Left colon (tissue), 2 donors: ENCODE measurements around the gene SHC4. TPM values are rescaled to one million over a fixed set of nuclear protein-coding genes. Genes with fewer than 3 reads are reported as not detected.
"Not testable (repeated sequence)": the region's sequence is repeated elsewhere in the genome, so short reads cannot be mapped to it uniquely, and the experiment has no call there.

Experiments used
- ATAC-seq: fragments of 200-7000 bp; cut with Tn5 transposase; one replicate; pipeline ENCODE4 v1.9.1; 2020; ENCODE audit warnings: mild to moderate bottlenecking, moderate library complexity
- DNase-seq, 2 donors: peaks; one replicate each; pipeline ENCODE4 v3.0.0-alpha.2; 2020
- intact Hi-C, 2 donors: fragments of 100-400 bp; cut with DNase I in 1 of 2; cut with micrococcal nuclease in 1 of 2; formaldehyde crosslinking; loops; one replicate each; pipeline versions ENCODE4 v1.11.2 to v1.14.0; 2022; cut with DNase I, micrococcal nuclease
- total RNA-seq, 2 donors: library from RNA; stranded (reverse); fragmentation: NEBNext Ultra II Directional; extraction: Animal tissue kit (Norgen Biotek cat#: 25700); gene quantifications; one replicate each; pipeline ENCODE4 v1.2.1, GENCODE V29; 2021
- donor health status: DM: no; HTN: no; CAD: no.
- donor health status: DM: yes; HTN: yes; CAD: no.

SHC4 gene
- total RNA-seq, 2 donors from 2014 or later, result 0.24 to 0.81 TPM

DNA sequence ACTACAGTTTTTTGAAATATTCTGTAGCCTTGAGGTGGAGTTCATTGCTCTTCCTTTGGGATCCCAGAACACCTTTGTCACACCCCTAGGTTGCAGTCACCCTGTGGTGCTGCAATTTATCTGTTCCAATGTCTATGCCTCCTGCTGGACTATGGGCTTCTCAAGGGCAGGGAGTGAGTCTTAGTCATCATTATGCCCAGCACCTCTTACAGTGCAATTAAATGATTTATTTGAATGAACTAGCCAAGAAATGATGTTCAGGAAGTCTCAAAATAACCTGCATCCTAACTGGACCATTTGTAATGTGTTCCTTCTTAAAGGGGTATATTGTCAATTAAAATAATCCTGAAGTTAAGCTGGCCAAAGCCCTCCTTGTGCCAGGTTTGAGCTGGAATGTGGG is 28.5 kb downstream of the SHC4 start:
- intact Hi-C loops, result no loop called here
- no peak for ATAC-seq

DNA sequence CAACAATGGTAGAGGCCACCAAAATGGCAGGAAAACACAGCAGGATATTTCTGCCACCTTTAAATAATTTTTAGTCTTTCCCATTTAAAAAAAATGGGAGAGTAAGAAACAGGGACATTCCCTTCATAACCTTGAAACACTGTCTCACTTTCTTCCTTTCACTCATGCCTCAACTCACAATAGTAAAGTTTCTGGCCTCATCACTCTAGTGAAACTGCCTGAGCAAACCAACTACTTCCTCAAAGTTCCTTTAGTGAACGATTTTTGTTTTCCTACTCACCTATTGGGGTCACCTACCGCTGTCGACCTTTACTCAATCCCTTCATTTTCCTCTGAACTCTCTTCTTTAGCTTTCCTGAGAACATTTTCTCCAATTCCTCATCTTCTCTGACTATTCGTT is 33.0 kb downstream of the SHC4 start:
- DNase-seq (no peak), ATAC-seq (no peak)
- intact Hi-C loops, result no loop called here

More for the DNA sequence above, 28.5 kb downstream of the SHC4 start:
- DNase-seq, result no peak

DNA sequence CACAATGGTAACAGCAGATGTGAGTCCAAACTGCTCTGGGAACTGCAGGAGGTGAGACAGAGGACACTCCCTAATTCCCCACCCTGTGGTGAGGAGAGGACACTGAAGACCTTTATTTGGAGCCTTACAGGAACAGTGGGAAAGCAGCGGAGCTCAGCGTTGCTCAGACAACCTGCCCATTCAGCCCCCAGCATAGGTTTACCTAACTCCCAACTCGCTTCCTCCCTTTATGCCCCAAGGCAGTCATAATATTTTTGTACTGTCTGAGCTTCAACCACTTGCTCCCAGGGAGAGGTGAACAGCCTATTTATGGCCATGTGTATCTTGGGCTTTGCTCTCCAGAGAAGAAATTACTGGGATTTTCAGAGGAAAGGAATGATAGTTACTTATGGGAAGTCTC is 34.1 kb downstream of the SHC4 start:
- DNase-seq (no peak), ATAC-seq (no peak)
- intact Hi-C loops, result no loop called here

DNA sequence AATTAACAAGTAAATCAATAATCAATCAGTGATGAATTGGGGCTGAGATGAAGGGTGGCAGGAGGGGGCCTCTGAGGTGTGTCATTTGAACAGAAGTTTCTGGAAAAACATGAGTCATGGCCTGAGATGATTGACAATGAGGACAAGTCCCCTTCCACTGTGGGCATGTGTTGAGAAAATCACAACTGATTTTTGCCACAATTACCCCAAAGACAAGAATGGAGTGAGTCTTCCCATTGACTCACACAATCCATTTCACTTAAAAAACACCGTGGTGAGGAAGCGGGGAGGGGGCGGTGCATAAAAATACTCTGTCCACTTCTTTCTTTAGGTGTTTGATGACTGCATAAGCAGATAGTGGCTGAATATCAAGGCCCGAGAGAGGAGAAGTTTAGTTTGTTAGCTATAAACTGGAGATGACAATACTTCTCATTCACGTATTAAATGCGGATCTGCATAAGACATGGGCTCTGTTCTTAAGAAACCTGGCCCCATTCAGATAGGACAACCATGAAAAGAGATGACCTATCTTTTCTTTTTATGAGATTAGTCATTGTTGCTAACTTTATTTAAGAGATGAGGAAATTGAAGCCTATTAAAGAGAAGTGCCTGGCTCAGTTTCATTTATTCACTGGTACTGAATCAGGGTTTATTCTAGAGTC is 34.7 kb downstream of the SHC4 start:
- ATAC-seq, result no peak
- no peak for DNase-seq
- intact Hi-C loops, result no loop called here

DNA sequence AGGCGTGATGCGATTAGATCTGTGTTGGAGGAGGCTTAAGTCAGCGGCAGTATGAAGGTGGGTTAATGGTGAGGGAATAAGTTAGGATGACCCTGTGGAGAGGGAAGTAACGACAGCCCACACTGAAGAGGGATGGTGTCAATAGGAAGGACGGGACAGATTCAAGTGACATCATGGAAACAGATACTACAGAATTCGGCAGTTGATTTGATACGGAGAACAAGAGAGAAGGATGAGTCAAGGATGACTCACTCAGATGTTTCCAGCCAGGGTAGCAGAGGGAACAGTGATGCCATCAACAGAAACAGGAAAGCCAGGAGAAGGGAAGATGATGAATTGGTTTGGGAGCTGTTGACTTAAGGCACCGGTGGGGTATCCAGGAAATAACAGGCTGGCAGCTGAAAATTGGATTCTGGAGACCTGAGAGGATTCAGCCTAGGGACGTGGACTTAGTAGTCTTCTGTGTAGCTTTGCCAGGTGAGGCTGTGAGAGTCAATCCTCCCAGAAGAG is 38.0 kb downstream of the SHC4 start:
- DNase-seq, result no peak
- intact Hi-C loops, result no loop called here
- ATAC-seq, result no peak

DNA sequence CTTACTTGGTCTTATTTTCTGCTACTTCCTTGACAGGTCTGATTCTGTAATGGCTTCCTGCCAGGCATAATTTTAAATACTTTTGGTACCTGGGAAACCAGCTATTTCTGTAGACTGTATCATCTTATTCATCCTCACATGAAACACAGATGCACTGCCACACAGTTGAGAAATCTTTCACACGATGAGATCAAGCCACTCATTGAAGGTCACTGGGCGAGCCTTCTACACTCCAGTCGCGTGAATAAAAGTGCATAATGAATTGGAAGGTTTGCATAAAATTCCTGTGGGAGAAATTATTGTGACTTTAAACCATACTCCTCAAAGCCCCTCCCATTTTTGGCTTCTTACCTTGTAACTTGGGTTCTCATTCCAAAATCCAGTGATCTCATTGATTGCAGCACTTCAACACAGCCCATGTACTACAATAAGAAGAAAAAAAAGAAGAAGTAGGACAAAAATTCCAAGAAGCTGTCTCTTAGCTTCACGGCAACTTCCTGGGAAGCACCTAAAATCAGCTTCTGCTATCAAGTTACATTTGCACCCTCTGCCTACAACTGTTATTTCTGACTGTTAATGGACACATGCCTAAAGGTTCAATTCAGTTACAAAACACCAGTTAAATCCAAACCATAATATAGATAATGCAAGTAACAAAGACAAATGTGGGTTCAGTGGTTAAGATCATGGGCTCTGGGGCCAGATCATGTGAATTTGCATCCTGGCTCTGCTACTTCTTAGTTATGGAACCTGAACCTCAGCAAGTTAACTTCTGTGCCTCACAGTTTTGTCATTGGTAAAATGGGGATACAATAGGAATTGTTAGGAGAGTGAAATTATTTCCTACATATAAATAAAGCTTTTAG is 39.0 kb downstream of the SHC4 start:
- intact Hi-C loops, result no loop called here
- ATAC-seq, result no peak

DNA sequence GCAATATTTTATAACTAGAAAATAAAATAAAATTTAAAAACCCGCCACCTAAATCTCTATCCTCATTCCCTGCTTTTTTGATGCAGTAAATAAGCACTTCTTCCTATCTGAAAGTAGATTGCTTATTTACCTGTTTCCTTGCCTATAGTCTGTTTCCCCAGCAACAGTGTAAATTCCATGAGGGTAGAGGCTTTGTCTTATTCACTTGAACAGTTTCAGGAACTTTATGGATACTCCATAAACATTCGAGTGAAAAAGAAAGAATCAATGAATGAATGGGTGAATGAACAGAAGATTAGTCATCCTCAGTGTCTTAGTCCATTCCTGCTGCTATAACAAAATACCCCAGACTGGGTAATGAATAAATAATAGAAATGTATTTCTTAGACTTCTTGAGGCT is 41.7 kb downstream of the SHC4 start:
- ATAC-seq, result no peak

More for the DNA sequence above, 39.0 kb downstream of the SHC4 start:
- DNase-seq, result no peak

DNA sequence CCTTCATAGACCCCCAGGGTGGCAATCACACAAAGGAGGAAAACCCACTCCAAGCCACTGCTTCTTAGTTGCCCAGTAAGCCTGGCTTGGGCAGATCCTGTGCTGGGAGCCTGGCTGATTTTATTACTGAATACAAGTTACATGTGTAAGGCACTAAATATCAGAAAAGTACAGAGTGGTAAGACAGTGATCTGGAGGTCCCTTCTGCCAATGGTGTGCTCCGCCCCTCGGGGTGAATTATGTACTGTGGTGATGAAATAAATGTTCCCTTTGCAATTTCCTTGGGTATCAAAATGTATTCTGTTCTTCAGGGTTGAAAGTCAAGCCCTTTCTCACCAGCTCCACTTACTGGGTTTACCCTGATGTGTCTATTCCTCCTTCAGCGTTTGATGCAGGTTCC is 47.0 kb downstream of the SHC4 start:
- intact Hi-C loops, result no loop called here
- DNase-seq (no peak), ATAC-seq (no peak)

More for the DNA sequence above, 41.7 kb downstream of the SHC4 start:
- intact Hi-C loops, result no loop called here
- no peak for DNase-seq

DNA sequence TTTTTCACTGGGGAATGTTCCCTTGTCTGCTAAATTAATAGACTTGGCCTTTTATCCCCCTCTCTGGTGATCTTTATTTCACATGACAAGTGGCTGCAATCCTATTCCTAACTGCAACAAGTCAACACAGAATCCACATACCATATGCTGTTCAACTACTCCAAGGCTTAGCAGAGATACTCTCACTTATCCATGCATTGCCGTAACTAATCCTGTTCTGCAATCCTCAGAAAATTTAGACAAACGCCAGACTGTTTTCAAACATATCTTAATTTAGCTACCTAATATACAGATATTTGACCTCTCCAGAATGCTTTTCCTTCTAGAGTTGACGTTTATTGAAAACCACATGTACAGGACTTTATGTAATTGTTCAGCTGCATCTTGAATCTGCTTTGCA is 47.9 kb downstream of the SHC4 start:
- ATAC-seq (no peak), DNase-seq (no peak)
- intact Hi-C loops, result no loop called here

DNA sequence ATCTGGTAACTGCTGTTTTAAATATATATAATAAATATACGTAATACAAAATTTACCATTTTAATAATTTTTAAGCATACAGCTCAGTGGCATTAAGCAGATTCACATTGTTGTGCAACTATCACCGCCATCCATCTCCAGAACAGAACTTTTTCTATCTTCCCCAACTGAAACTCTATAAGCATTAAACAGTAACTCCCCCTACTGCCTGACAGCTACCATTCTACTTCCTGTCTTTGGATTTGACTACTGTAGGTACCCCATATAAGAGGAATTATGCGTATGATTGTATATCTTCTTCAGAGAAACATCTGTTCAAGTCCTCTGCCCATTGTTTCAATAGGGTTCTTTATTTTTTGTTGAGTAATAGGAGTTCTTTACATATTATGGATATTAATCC is 49.0 kb downstream of the SHC4 start:
- intact Hi-C loops, result no loop called here
- ATAC-seq (no peak), DNase-seq (no peak)

DNA sequence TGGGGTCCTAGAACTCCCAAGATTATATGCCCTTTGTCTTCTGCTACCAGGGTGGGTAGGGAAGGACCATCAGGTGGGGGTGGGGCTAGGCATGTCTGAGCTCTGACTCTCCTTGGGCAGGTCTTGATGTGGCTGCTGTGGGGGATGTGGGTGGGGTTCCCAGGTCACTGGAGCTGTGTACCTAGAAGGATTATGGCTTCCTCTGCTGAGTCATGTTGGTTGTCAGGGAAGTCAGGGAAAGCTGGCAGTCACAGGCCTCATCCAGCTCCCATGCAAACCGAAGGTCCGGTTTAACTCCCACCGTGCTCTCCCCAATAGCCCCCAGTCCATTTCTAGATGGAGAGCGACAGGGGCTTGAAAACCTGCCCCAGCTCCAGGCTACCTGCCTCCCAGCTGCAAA is 50.6 kb downstream of the SHC4 start:
- intact Hi-C loops, result no loop called here
- no peak for DNase-seq
- ATAC-seq, result no peak

DNA sequence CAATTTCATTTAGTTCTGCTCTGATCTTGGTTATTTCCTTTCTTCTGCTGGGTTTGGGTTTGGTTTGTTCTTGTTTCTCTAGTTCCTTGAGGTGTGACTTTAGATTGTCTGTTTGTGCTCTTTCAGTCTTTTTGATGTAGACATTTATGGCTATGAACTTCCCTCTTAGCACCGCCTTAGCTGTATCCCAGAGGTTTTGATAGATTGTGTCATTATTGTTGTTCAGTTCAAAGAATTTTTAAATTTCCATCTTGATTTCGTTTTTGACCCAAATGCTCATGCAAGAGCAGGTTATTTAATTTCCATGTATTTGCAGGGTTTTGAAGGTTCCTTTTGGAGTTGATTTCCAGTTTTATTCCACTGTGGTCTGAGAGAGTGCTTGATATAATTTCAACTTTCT is 53.2 kb downstream of the SHC4 start:
- intact Hi-C loops, ATAC-seq, DNase-seq: not testable (repeated sequence)

DNA sequence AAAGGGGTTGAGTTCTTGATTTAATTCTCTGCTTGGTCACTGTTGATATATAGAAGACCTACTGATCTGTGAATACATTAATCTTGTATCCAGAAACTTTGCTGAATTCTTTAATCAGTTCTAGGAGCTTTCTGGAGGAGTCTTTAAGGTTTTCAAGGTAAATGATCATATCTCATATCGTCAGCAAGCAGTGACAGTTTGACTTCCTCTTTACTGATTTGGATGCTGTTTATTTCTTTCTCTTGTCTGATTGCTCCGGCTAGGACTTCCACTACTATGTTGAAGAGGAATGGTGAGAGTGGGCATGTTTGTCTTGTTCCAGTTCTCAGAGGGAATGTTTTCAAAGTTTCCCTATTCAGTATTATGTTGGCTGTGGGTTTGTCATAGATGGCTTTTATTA is 54.4 kb downstream of the SHC4 start:
- intact Hi-C loops, DNase-seq, ATAC-seq: not testable (repeated sequence)

DNA sequence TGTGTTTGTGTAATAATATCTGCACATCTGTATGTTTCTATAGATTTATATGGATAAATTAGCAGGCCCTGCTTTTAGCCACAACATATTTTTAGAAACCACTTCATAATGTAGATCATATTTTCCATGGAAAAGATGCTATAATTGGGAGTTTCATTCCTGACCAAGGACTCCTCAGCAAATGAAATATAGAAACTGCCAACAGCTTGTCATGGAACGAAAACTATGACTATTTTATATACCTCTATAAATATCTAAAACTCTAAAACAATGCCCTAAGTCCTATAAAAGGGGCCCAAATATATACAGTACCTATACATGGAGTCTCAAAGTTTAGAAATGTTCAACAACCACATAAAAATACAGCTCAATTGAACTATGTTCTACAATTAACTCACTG is 57.9 kb downstream of the SHC4 start:
- no peak for ATAC-seq

DNA sequence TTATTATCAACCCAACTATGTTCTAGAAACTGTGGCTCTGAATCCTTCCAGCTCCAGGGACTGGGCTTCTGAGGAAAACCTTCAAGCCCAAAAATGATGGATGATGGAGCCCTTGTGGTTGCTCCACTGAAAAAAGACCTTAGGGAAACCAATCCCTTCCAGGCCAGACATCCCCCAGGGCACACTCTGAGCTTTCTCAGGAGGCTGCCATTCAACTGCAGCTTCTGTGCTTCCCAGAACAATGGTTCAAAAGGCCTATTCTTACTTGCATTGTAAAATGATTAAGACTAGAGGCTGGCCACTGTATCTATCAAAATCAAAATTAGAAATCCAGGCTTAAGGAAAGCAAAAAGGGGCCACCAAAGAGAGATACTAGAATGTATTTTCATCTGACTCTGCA is 58.5 kb downstream of the SHC4 start:
- intact Hi-C loops, result no loop called here
- no peak for ATAC-seq
- DNase-seq, result no peak

More for the DNA sequence above, 57.9 kb downstream of the SHC4 start:
- intact Hi-C loops, result no loop called here
- no peak for DNase-seq

DNA sequence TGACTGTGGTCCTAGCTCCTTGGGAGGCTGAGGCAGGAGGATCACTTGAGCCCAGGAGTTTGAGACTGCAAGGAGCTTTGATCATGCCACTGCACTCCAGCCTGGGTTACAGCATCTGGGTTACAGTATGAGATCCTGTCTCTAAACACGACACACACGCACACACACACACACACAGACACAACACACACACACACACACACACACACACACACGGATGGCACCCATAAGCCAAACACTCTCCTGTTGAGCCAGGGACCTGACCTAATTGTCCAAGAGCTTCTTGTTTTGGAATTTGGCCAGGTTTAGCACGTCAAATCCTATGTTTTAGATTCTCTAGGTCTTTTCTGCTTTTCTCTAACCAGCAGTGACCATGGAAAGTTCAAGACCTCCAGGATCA is 59.0 kb downstream of the SHC4 start:
- ATAC-seq, result no peak

DNA sequence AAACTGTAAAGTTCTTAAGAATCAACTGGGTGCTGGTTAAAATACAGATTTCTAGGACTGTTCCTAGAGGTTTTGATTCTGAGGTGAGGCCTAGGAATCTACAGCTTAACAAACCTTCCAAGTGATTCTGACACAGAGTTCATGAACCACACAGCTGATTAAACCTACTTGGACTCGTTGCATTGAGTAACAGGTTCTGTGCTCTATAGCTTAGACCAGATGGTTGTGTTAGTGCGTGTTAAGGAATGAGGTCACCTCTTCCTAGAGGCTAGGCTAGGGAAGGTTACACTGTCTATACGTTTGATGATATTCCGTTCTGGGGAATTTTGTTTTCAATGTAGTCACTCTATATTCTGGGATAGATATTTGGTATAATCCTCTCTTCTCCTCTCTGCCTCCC is 63.9 kb downstream of the SHC4 start:
- ATAC-seq (no peak), DNase-seq (no peak)
- intact Hi-C loops, result no loop called here

More for the DNA sequence above, 59.0 kb downstream of the SHC4 start:
- intact Hi-C loops, result no loop called here
- no peak for DNase-seq

DNA sequence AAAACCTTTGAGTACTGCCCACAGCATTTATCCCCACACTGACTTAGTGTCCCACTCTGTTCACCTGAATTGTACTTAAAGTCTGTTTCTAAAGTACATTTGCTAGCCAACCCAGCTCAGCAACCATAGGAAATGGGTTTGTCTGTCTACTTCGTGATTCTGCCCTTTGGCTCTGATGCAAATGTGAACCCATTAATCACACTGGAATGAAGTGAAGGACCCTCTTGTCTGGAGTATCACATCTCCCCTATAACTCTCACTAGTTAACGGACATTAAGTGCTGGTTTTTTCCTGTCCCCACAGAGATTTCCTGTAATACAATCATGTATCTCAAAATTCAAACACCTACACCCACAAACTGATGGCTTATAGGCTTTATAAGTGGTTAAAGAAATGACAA is 65.3 kb downstream of the SHC4 start:
- ATAC-seq (no peak), DNase-seq (no peak)
- intact Hi-C loops, result no loop called here

DNA sequence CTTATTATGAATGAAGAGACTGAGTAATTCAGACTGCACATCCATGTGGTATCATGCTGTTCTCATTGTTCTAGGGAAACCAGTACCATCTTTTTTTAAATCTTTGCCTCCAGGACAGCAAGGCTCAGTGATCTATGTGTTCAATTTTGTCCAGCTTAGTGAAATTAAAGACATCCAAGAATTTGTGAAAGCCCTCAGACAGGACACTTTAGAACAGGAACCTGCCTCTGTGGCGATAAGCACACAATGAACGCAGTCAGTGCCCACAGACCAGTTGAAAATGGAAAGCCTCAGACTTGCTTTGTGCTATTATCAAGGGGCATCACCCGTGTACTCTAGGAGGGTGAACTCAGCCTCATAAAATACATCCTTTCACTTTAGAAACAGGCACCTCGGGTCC is 65.7 kb downstream of the SHC4 start:
- ATAC-seq, result no peak
- no peak for DNase-seq
- intact Hi-C loops, result no loop called here
